AG09309 (cell line): Measurements from ENCODE around the gene DYNC1I1.

Experiments used
- DNase-seq: peaks from one replicate; pipeline ENCODE4 v3.0.0-alpha.2; 2010; ENCODE audit warnings: low read depth
- H3K4me3 ChIP-seq: 2 replicates; pipeline ENCODE4 v1.5.1; 2011; ENCODE audit warnings: mild to moderate bottlenecking, low read depth, low read length, moderate library complexity; ENCODE audit not compliant: control insufficient read depth
- TF ChIP-seq, protein P1 (sequence below): IDR thresholded peaks from 2 replicates; pipeline ENCODE4 v1.5.1; 2011; ENCODE audit warnings: mild to moderate bottlenecking, low read depth, low read length, inconsistent platforms; ENCODE audit not compliant: insufficient read depth, control insufficient read depth; ENCODE audit errors: missing control alignments

The DYNC1I1 gene

GRCh38 chr7:95766657-95767056 is 5.7 kb upstream of the DYNC1I1 start:
- DNase-seq: no peak
- no peak overlapping the region for H3K4me3 ChIP-seq
- TF ChIP-seq, protein P1, sequence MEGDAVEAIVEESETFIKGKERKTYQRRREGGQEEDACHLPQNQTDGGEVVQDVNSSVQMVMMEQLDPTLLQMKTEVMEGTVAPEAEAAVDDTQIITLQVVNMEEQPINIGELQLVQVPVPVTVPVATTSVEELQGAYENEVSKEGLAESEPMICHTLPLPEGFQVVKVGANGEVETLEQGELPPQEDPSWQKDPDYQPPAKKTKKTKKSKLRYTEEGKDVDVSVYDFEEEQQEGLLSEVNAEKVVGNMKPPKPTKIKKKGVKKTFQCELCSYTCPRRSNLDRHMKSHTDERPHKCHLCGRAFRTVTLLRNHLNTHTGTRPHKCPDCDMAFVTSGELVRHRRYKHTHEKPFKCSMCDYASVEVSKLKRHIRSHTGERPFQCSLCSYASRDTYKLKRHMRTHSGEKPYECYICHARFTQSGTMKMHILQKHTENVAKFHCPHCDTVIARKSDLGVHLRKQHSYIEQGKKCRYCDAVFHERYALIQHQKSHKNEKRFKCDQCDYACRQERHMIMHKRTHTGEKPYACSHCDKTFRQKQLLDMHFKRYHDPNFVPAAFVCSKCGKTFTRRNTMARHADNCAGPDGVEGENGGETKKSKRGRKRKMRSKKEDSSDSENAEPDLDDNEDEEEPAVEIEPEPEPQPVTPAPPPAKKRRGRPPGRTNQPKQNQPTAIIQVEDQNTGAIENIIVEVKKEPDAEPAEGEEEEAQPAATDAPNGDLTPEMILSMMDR: no peak

GRCh38 chr7:95772771-95773581 is 622 bp downstream of the DYNC1I1 start:
- no peak for DNase-seq
- TF ChIP-seq, protein P1: no peak
- peak overlapping the region; percentile 36 for H3K4me3 ChIP-seq

- TF ChIP-seq, protein P1: no peak
- DNase-seq: no peak
- no peak overlapping the region for H3K4me3 ChIP-seq
These were observed 4.3 kb downstream of the DYNC1I1 start for GRCh38 chr7:95776561-95777185.

- no peak for DNase-seq
- no peak overlapping the region for H3K4me3 ChIP-seq
- TF ChIP-seq, protein P1: no peak
These were observed 4.9 kb downstream of the DYNC1I1 start for GRCh38 chr7:95777269-95777668.

DNA sequence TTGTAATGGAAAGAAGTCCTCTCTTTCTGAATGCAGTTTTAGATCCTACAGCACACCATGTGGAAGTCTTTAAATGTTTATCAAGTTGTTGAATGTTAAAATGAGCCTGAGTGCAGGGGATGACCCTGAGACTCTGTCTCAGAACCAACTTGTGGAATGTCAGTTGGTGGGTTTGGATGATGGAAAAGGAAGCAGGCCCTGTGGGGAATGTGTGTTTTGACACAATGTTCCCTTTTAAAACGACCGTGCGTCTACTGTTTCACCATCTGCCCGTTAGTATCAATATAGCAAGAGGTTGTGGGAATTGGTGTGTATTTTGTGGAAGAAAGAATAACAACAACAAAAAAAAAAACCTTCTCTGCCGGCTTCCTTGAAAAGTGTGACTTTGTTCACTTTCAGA is 8.3 kb downstream of the DYNC1I1 start:
- DNase-seq: no peak
- TF ChIP-seq, protein P1: no peak
- no peak overlapping the region for H3K4me3 ChIP-seq

GRCh38 chr7:95781961-95782586 is 9.7 kb downstream of the DYNC1I1 start:
- TF ChIP-seq, protein P1: no peak
- DNase-seq: no peak
- H3K4me3 ChIP-seq: no peak overlapping the region
